K562 (cell line): ENCODE data around the gene CYS1. TPM values are rescaled to one million over a fixed set of nuclear protein-coding genes. Genes with fewer than 3 reads are reported as not detected.

ENCODE experiments used
- BACH1 ChIP-seq: fragments of 200-800 bp; sonication (Bioruptor generic); IDR thresholded peaks from 2 replicates; pipeline ENCODE4 v1.6.1; 2016; ENCODE audit warnings: missing genetic modification characterization, missing compliant biosample characterization
- CBFA2T3 ChIP-seq: fragments of 450-650 bp; IDR thresholded peaks from 2 replicates; pipeline ENCODE4 v1.6.1; 2017
- CHD4 ChIP-seq: fragments of 200-600 bp; sonication (generic); IDR thresholded peaks from 3 replicates; pipeline ENCODE4 v1.6.1; 2012; ENCODE audit warnings: low read depth, mild to moderate bottlenecking, mixed read lengths, low read length, inconsistent platforms; ENCODE audit not compliant: insufficient read depth, insufficient replicate concordance, poor library complexity, severe bottlenecking
- DNMT1 ChIP-seq: fragments of 450-650 bp; IDR thresholded peaks from 2 replicates; pipeline ENCODE4 v1.6.1; 2016; ENCODE audit warnings: antibody characterized with exemption, mild to moderate bottlenecking
- EZH2 ChIP-seq: IDR thresholded peaks from 2 replicates; pipeline ENCODE4 v1.6.1; 2012; ENCODE audit warnings: low read depth, mild to moderate bottlenecking, inconsistent platforms, low read length, borderline replicate concordance
- HEY1 ChIP-seq: fragments of 250-450 bp; sonication (Bioruptor Pico); IDR thresholded peaks from 2 replicates; pipeline ENCODE4 v1.5.0; 2020; ENCODE audit warnings: mild to moderate bottlenecking, moderate library complexity, borderline replicate concordance
- HIVEP1 ChIP-seq: fragments of 250-450 bp; sonication (Bioruptor Pico); IDR thresholded peaks from 2 replicates; pipeline ENCODE4 v1.4.0; 2020; ENCODE audit warnings: mild to moderate bottlenecking
- PHTF2 ChIP-seq: fragments of 250-450 bp; sonication (Bioruptor Pico); IDR thresholded peaks from 2 replicates; pipeline ENCODE4 v1.5.0; 2021; ENCODE audit warnings: mild to moderate bottlenecking
- RBM25 ChIP-seq: fragments of 200-400 bp; formaldehyde crosslinking; IDR thresholded peaks from 2 replicates; pipeline ENCODE4 v1.6.1; 2018; ENCODE audit warnings: low read length, low read depth, moderate library complexity; ENCODE audit not compliant: severe bottlenecking
- SIX5 ChIP-seq, 2 experiments: IDR thresholded peaks; 2 replicates each; pipeline ENCODE4 v1.6.1; 2011; ENCODE audit warnings: low read length in 2 of 2, borderline replicate concordance in 1 of 2, low read depth in 1 of 2, mild to moderate bottlenecking in 1 of 2, moderate library complexity in 1 of 2; ENCODE audit not compliant: insufficient read depth in 1 of 2
- SREBF2 ChIP-seq: sonication (generic); formaldehyde crosslinking; IDR thresholded peaks from 2 replicates; pipeline ENCODE4 v1.4.0; 2020; ENCODE audit warnings: mild to moderate bottlenecking, missing genetic modification reagents
- TBP ChIP-seq: optimal IDR thresholded peaks from 2 replicates; pipeline ENCODE3; 2011; ENCODE audit warnings: low read depth, low read length, improper control_type of control experiment
- TOE1 ChIP-seq, 2 experiments: fragments of 450-650 bp in 1 of 2; sonication (generic) in 1 of 2; formaldehyde crosslinking in 1 of 2; IDR thresholded peaks; 2 replicates each; pipeline versions ENCODE4 v1.7.1 to v1.8.0; 2016 to 2022; ENCODE audit warnings: borderline replicate concordance in 2 of 2, mild to moderate bottlenecking in 2 of 2, antibody characterized with exemption in 1 of 2, inconsistent platforms in 1 of 2, low read depth in 1 of 2, missing genetic modification reagents in 1 of 2, moderate library complexity in 1 of 2
- XRCC4 ChIP-seq: IDR thresholded peaks from one replicate; pipeline ENCODE4 v1.6.1; 2011; ENCODE audit not compliant: insufficient read depth, insufficient read length; ENCODE audit errors: extremely low read depth
- ZNF224 ChIP-seq: sonication (generic); formaldehyde crosslinking; IDR thresholded peaks from 2 replicates; pipeline ENCODE4 v1.8.0; 2022; ENCODE audit warnings: mild to moderate bottlenecking, missing genetic modification reagents
- ZNF24 ChIP-seq: fragments of 450-650 bp; IDR thresholded peaks from 2 replicates; pipeline ENCODE4 v1.6.1; 2016
- ZNF253 ChIP-seq: fragments of 250-450 bp; sonication (Bioruptor Pico); conservative IDR thresholded peaks from 2 replicates; pipeline ENCODE4 v1.6.1; 2021; ENCODE audit warnings: mild to moderate bottlenecking
- ZNF274 ChIP-seq: IDR thresholded peaks from 2 replicates; pipeline ENCODE4 v1.6.1; 2011; ENCODE audit warnings: low read depth, mild to moderate bottlenecking, low read length, moderate library complexity, borderline replicate concordance
- polyA plus RNA-seq, 8 experiments: library from polyadenylated mRNA; depleted of rRNA in 4 of 8; stranded (reverse) in 5 of 8; unstranded in 3 of 8; fragments of >200 nt; fragmentation: Nextera tagmentation in 2 of 8; fragmentation: Illumina TruSeq in 1 of 8; extraction: Ambion mirVana in 2 of 8; extraction: Trizol in 1 of 8; gene quantifications; 2 replicates each; pipeline versions ENCODE4 v1.2.1 to v1.2.3, GENCODE V29; 2011 to 2014; ENCODE audit warnings: inconsistent platforms in 1 of 8, missing spikeins in 1 of 8
- total RNA-seq, 7 experiments: library from RNA; depleted of rRNA in 6 of 7; stranded (reverse); fragments of >200 nt in 6 of 7; fragmentation: Illumina TruSeq in 2 of 7; extraction: Trizol in 2 of 7; gene quantifications; 2 replicates each; pipeline versions ENCODE4 v1.2.1 to v1.2.3, GENCODE V29; 2011 to 2021; ENCODE audit warnings: low replicate concordance in 1 of 7
- TF ChIP-seq, protein P1 (sequence below), 2 experiments: fragments of 450-650 bp; conservative IDR thresholded peaks; 2 replicates each; pipeline ENCODE4 v1.6.1; 2017; ENCODE audit warnings: mild to moderate bottlenecking in 2 of 2, moderate library complexity in 2 of 2
- TF ChIP-seq, protein P2 (sequence below): fragments of 250-450 bp; sonication (Bioruptor Pico); IDR thresholded peaks from 2 replicates; pipeline ENCODE4 v1.4.0; 2020; ENCODE audit warnings: mild to moderate bottlenecking
- TF ChIP-seq, protein P3 (sequence below): fragments of 250-450 bp; sonication (Bioruptor Pico); IDR thresholded peaks from 2 replicates; pipeline ENCODE4 v1.4.0; 2020; ENCODE audit warnings: mild to moderate bottlenecking, moderate library complexity

CYS1 gene
- total and polyA plus RNA-seq, 9 of the 15 experiments (the other 6 are each of a cell fraction or from before 2014, with no cell fraction given): 0.11 to 0.13 TPM; not detected in 7

GRCh38 chr2:10057231-10058107, 22.7 kb downstream of the CYS1 start (continued):
- TF ChIP-seq, protein P1, sequence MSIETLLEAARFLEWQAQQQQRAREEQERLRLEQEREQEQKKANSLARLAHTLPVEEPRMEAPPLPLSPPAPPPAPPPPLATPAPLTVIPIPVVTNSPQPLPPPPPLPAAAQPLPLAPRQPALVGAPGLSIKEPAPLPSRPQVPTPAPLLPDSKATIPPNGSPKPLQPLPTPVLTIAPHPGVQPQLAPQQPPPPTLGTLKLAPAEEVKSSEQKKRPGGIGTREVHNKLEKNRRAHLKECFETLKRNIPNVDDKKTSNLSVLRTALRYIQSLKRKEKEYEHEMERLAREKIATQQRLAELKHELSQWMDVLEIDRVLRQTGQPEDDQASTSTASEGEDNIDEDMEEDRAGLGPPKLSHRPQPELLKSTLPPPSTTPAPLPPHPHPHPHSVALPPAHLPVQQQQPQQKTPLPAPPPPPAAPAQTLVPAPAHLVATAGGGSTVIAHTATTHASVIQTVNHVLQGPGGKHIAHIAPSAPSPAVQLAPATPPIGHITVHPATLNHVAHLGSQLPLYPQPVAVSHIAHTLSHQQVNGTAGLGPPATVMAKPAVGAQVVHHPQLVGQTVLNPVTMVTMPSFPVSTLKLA (conservative IDR thresholded peaks at IDR 0.05): peak in 1 of 2 experiments; percentile 74; a peak in 2 of 4 replicates
- TF ChIP-seq SREBF2 (CRISPR knock-in tag): no peak
- no peak for TF ChIP-seq ZNF224
- peak; percentile 30; the same call in 1 of the 2 replicates for TF ChIP-seq TOE1 (IDR thresholded peaks at IDR 0.05; ENCODE audit: borderline replicate concordance)
- no peak for TF ChIP-seq TOE1 (CRISPR knock-in tag; IDR thresholded peaks at IDR 0.05; ENCODE audit: borderline replicate concordance, low read depth)
- no peak for TF ChIP-seq ZNF274
- no peak for TF ChIP-seq ZNF253 (CRISPR knock-in tag)
- TF ChIP-seq HEY1 (CRISPR knock-in tag): no peak
- no peak for TF ChIP-seq BACH1 (tag)
- no peak for TF ChIP-seq PHTF2 (CRISPR knock-in tag)
- TF ChIP-seq HIVEP1 (CRISPR knock-in tag): no peak
- TF ChIP-seq RBM25: no peak
- no peak for TF ChIP-seq ZNF24
- TF ChIP-seq, protein P2, sequence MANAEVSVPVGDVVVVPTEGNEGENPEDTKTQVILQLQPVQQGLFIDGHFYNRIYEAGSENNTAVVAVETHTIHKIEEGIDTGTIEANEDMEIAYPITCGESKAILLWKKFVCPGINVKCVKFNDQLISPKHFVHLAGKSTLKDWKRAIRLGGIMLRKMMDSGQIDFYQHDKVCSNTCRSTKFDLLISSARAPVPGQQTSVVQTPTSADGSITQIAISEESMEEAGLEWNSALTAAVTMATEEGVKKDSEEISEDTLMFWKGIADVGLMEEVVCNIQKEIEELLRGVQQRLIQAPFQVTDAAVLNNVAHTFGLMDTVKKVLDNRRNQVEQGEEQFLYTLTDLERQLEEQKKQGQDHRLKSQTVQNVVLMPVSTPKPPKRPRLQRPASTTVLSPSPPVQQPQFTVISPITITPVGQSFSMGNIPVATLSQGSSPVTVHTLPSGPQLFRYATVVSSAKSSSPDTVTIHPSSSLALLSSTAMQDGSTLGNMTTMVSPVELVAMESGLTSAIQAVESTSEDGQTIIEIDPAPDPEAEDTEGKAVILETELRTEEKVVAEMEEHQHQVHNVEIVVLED: no peak
- no peak for TF ChIP-seq DNMT1
- TF ChIP-seq, protein P3, sequence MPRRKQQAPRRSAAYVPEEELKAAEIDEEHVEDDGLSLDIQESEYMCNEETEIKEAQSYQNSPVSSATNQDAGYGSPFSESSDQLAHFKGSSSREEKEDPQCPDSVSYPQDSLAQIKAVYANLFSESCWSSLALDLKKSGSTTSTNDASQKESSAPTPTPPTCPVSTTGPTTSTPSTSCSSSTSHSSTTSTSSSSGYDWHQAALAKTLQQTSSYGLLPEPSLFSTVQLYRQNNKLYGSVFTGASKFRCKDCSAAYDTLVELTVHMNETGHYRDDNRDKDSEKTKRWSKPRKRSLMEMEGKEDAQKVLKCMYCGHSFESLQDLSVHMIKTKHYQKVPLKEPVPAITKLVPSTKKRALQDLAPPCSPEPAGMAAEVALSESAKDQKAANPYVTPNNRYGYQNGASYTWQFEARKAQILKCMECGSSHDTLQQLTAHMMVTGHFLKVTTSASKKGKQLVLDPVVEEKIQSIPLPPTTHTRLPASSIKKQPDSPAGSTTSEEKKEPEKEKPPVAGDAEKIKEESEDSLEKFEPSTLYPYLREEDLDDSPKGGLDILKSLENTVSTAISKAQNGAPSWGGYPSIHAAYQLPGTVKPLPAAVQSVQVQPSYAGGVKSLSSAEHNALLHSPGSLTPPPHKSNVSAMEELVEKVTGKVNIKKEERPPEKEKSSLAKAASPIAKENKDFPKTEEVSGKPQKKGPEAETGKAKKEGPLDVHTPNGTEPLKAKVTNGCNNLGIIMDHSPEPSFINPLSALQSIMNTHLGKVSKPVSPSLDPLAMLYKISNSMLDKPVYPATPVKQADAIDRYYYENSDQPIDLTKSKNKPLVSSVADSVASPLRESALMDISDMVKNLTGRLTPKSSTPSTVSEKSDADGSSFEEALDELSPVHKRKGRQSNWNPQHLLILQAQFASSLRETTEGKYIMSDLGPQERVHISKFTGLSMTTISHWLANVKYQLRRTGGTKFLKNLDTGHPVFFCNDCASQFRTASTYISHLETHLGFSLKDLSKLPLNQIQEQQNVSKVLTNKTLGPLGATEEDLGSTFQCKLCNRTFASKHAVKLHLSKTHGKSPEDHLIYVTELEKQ: no peak
- no peak for TF ChIP-seq XRCC4
- no peak for TF ChIP-seq EZH2
- TF ChIP-seq CHD4: peak; percentile 10
- peak; percentile 27 for TF ChIP-seq TBP
- TF ChIP-seq CBFA2T3: peak; percentile 65
- TF ChIP-seq SIX5 (IDR thresholded peaks at IDR 0.05; ENCODE audit: borderline replicate concordance in 1 of 2, insufficient read depth in 1 of 2, low read depth in 1 of 2, low read length in 2 of 2): no peak
